Measurements from ENCODE around the gene VPS33B.

The VPS33B gene

DNA sequence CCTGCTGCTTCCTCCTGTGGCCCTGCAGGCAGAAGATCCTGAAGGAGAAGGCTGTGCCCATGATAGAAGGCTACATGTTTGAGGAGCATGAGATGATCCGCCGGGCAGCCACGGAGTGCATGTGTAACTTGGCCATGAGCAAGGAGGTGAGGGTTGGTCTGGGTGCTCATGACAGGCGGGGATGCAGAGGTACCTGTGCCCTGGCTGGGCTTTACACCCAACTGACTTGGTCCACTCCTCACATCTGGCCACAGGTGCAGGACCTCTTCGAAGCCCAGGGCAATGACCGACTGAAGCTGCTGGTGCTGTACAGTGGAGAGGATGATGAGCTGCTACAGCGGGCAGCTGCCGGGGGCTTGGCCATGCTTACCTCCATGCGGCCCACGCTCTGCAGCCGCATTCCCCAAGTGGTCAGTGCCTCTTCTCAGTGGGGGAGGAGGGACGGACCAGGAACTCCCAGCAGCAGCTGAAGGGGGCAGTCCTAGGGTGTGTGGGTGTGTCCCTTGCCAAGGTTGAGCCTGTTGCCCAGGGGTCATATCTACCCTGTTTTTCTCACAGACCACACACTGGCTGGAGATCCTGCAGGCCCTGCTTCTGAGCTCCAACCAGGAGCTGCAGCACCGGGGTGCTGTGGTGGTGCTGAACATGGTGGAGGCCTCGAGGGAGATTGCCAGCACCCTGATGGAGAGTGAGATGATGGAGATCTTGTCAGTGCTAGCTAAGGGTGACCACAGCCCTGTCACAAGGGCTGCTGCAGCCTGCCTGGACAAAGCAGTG, 69.3 kb downstream of the VPS33B start:
- no peak for DNase-seq (ENCODE audit: low read depth in 2 of 2)

DNA sequence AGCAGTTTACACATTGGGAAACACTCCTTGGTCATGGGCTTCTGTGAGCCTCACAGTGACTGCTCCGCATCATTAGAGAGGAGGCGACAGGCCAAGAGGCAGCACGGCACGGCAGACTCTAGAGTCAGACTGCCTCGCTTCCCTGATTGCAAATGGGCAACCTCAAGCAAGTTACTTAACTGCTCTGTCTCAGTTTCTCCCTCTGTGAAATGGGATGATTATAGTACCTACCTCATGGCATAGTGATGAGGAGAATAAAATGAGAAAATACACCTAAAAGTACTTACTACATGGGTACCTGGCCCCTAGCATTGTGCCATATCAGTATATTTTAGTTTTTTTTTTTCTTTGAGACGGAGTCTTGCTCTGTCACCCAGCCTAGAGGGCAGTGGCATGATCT, 71.7 kb downstream of the VPS33B start:
- no peak for DNase-seq (ENCODE audit: low read depth in 2 of 2)

DNA sequence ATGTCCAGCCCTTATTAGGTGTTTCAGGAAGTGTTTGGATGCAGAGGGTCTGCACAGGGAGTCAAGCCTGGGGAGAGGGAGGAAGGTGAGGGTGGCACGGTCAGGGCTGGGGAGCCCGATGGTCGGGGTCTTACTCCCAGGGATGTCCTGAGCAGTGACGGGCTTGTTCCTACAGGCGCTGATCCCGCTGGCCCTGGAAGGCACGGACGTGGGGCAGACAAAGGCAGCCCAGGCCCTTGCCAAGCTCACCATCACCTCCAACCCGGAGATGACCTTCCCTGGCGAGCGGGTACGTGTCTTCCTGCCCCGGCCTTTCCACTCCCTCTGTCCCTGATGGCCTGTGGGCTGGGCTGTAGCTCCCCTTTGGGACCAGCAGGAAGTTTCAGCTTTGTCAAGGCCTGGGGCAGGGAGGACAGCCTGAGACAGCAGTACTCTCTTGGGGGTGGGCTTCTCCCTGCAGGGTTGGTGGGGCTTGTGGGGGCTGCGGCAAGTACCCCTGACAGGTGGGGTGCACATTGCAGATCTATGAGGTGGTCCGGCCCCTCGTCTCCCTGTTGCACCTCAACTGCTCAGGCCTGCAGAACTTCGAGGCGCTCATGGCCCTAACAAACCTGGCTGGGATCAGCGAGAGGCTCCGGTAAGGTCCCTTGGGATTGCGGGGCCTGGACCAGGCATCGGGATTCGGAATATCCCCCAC, 72.3 kb downstream of the VPS33B start:
- DNase-seq (ENCODE audit: low read depth in 2 of 2): no peak
